LNCaP clone FGC (cell line): Measurements from ENCODE around the gene ZSWIM8.

Source experiments
- DNase-seq: peaks from one replicate; pipeline ENCODE4 v3.0.0-alpha.2; 2011; ENCODE audit warnings: low read depth
- H3K4me3 ChIP-seq: 2 replicates; pipeline ENCODE4 v1.5.1; 2011; ENCODE audit warnings: mild to moderate bottlenecking, low read depth, low read length, control low read depth
- TF ChIP-seq, protein P1 (sequence below): IDR thresholded peaks from 2 replicates; pipeline ENCODE4 v1.5.1; 2012; ENCODE audit warnings: mild to moderate bottlenecking; ENCODE audit not compliant: control insufficient read depth, insufficient read depth; ENCODE audit errors: extremely low read depth

The ZSWIM8 gene

DNA sequence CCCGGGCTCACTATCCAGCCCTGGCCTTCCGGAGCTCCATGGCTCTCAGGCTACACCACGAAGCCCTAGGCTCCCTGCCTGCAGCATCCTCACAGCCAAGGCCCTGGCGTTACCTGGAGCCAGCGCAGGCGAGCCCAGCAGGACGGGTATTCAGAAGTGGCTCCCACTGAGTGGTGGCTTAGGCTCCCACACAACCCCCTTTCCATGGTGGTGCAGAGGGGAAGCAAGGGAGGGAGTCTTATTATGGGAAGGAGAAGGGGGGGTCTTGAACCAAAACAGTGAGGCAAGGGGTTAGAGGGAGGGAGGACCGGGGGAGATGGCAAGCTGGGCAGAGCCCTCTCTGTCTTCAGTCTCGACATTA is 55.6 kb downstream of the ZSWIM8 start:
- TF ChIP-seq, protein P1, sequence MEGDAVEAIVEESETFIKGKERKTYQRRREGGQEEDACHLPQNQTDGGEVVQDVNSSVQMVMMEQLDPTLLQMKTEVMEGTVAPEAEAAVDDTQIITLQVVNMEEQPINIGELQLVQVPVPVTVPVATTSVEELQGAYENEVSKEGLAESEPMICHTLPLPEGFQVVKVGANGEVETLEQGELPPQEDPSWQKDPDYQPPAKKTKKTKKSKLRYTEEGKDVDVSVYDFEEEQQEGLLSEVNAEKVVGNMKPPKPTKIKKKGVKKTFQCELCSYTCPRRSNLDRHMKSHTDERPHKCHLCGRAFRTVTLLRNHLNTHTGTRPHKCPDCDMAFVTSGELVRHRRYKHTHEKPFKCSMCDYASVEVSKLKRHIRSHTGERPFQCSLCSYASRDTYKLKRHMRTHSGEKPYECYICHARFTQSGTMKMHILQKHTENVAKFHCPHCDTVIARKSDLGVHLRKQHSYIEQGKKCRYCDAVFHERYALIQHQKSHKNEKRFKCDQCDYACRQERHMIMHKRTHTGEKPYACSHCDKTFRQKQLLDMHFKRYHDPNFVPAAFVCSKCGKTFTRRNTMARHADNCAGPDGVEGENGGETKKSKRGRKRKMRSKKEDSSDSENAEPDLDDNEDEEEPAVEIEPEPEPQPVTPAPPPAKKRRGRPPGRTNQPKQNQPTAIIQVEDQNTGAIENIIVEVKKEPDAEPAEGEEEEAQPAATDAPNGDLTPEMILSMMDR = no peak
- H3K4me3 ChIP-seq = no peak overlapping the region
- DNase-seq = no peak

DNA sequence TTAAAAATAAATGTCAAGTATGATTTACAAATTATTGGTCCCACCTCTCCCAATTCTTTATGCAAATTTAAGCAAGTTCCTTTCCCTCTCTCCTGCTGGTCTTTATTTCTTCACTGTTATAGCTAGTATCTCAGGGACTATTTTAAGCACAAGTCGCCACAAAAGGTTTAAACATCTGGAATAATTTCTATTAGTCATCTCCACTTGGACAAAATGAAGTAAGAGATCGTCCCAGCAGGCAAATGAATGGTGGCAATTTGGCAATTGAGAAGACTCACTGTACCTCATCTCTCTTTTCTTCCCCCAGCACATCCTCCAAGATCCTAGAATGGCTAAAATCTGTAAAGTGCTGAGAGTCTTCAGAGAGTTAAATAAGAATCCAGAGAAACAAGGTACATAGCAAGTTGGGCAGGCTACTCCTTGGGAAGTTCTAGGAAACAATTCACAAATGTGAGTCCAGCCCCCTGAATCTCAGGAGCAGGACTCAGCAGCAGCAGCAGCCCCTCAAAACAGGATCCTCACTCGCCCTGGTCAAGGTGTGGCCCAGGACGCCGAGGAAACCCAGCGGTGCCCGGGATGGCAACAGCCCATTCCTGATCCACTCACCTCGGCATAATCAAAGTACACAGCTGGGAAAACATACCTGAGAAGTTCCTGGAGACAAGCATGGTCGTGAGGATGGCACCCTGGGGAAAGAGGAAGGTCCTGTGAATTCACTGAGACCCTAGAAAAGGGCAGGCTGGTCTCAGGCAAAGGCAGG is 56.3 kb downstream of the ZSWIM8 start:
- DNase-seq = no peak
- no peak overlapping the region for H3K4me3 ChIP-seq
- TF ChIP-seq, protein P1 = no peak

DNA sequence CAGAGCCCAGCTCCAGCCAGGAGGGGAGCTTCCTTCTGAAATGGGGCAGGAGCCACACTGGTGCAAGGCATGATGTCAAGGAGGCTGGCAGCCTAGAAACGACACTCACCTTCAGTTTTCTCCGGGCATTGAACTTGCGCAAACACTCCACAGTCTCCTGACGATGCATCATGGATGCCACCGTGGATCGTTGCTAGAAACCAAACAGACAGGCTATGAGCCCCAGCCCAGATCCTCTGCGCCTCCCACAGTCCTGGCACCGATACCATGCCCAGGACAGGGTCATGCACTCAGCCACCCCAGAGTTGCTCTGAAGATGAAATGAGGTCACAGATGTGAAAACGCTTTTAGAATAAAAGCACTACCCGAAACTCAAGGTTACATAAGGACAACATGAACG is 56.9 kb downstream of the ZSWIM8 start:
- TF ChIP-seq, protein P1 = no peak
- DNase-seq = no peak
- no peak overlapping the region for H3K4me3 ChIP-seq

DNA sequence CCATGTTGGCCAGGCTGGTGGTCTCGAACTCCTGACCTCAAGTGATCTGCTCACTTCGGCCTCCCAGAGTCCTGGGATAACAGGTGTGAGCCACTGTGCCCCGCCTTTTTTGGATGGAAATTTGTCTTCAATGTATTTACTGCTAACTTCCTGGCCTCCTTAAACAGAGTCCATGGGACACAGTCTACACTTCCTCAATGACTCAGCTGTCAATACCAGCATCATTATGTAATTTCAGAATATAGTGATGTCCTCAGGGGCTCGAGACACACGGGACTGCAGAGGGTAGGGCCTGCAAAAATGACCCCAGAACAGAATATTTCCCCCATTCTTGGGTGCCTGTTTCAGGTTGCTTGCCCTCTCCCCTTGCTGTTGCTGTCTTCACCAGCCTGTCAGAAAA is 57.9 kb downstream of the ZSWIM8 start:
- DNase-seq = peak; percentile 17
- TF ChIP-seq, protein P1 = no peak
- no peak overlapping the region for H3K4me3 ChIP-seq

DNA sequence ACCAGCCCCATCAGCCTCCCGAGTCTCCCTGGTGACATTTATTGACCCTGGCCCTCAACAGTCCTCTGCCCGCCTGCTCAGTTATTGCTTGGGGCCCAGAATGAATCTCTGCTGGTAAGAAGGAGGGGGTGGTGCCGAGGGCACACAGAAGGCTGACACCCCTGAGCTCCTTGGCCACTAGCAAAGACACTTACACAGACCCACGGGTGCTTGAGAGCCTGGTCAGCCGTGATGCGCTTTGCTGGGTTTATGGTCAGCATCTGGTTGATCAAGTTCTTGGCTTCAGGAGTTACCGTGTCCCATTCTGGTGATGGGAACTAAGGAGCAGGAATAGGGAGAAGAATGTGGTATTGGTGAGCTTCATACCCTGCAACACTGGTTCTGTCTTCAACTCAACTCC is 61.6 kb downstream of the ZSWIM8 start:
- TF ChIP-seq, protein P1 = no peak
- DNase-seq = no peak
- H3K4me3 ChIP-seq = no peak overlapping the region

DNA sequence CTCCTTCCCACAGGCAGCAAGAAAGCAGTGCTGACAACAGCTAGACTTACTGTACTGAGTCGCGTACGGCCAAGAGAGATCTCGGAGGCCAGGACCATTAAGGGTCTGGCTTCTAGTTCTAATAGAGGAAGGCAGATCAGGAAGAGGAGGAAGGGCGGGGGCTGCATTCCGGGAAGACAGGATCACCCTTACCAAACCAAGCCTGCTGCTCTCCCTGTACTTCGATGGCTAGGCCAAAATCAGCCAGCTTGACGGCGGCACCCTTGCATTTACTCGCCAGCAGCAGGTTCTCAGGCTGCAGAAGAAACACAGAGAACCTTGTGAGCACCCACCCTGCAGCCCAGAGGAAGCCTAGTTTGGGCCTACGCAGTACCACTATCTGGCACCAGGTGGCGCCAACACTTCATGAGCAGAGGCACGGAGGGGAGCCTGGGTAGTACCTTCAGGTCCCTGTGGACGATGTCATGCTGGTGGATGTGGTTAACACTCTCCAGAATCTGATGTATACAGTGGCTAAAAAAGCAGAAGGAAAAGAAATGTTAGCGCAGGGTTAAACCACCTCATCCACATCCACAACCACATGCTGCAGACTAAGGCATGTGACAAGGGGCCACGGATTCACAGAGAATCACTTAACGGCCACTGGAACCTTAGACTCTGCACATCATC is 63.5 kb downstream of the ZSWIM8 start:
- H3K4me3 ChIP-seq = no peak overlapping the region
- TF ChIP-seq, protein P1 = peak; percentile 98
- no peak for DNase-seq
